HepG2 (cell line): ENCODE results near the gene CNDP1.

Experiments used
- HMG20A ChIP-seq: IDR thresholded peaks from 2 replicates; pipeline ENCODE4 v1.6.1; 2016; ENCODE audit warnings: borderline replicate concordance
- KAT2B ChIP-seq: fragments of 150-350 bp; IDR thresholded peaks from 2 replicates; pipeline ENCODE4 v1.6.1; 2014; ENCODE audit warnings: low read depth, low read length, borderline replicate concordance
- ZNF34 ChIP-seq: sonication (generic); formaldehyde crosslinking; IDR thresholded peaks from 2 replicates; pipeline ENCODE4 v1.4.0; 2020; ENCODE audit warnings: mild to moderate bottlenecking, missing genetic modification reagents, borderline replicate concordance
- ZNF644 ChIP-seq: IDR thresholded peaks from 2 replicates; pipeline ENCODE4 v1.6.1; 2016; ENCODE audit warnings: low read depth
- ZNF687 ChIP-seq: sonication (generic); formaldehyde crosslinking; IDR thresholded peaks from 2 replicates; pipeline ENCODE4 v1.5.1; 2020; ENCODE audit warnings: mild to moderate bottlenecking, missing genetic modification reagents, moderate library complexity
- ZSCAN29 ChIP-seq: sonication (generic); formaldehyde crosslinking; conservative IDR thresholded peaks from 2 replicates; pipeline ENCODE4 v1.4.0; 2020; ENCODE audit warnings: mild to moderate bottlenecking, missing genetic modification reagents

- no peak for TF ChIP-seq ZSCAN29 (CRISPR knock-in tag)
- TF ChIP-seq ZNF644 (CRISPR knock-in tag), result no peak
- no peak for TF ChIP-seq KAT2B
- TF ChIP-seq ZNF687, result no peak
- TF ChIP-seq ZNF34 (CRISPR knock-in tag), result no peak
- no peak for TF ChIP-seq HMG20A (CRISPR knock-in tag)
Observed at GRCh38 chr18:74631623-74632350, 97.5 kb downstream of the CNDP1 start.
